Activated CD4-positive, alpha-beta T cell treated with anti-CD3 and anti-CD28 coated beads, Interleukin-2, amount 10 ng/mL, durations not matched to agents 24 days and 14 days (primary cell): ENCODE measurements around the gene NR2F1. TPM values are rescaled to one million over a fixed set of nuclear protein-coding genes. Genes with fewer than 3 reads are reported as not detected.

ENCODE experiments used
- DNase-seq: peaks from one replicate; pipeline ENCODE4 v3.0.0; 2022
- H3K27ac Mint-ChIP-seq: one replicate; pipeline ENCODE4 v1.8.0; 2022; ENCODE audit warnings: mild to moderate bottlenecking, mixed read lengths
- H3K27me3 Mint-ChIP-seq: one replicate; pipeline ENCODE4 v1.8.0; 2022; ENCODE audit warnings: mixed read lengths
- H3K36me3 Mint-ChIP-seq: one replicate; pipeline ENCODE4 v1.8.0; 2022; ENCODE audit warnings: low read depth, mild to moderate bottlenecking, mixed read lengths
- H3K4me1 Mint-ChIP-seq: one replicate; pipeline ENCODE4 v1.8.0; 2021; ENCODE audit warnings: mixed read lengths
- H3K4me3 Mint-ChIP-seq: one replicate; pipeline ENCODE4 v1.8.0; 2022; ENCODE audit warnings: mild to moderate bottlenecking, moderate library complexity, mixed read lengths
- H3K9me3 Mint-ChIP-seq: one replicate; pipeline ENCODE4 v1.8.0; 2021; ENCODE audit warnings: mixed read lengths
- intact Hi-C: fragments of 100-400 bp; cut with micrococcal nuclease; formaldehyde crosslinking; loops from one replicate; pipeline ENCODE4 v1.15.1; 2023
- total RNA-seq: library from RNA; stranded (reverse); gene quantifications from 2 replicates; pipeline ENCODE4 v1.2.3, GENCODE V29; 2022

The NR2F1 gene
- total RNA-seq, 1 donor from 2014 or later: not detected

- H3K27ac Mint-ChIP-seq: no peak overlapping the region
- peaks cover 18% of the 10 kb centered on the region for H3K4me1 Mint-ChIP-seq
- peaks cover 43% of the 10 kb centered on the region for H3K27me3 Mint-ChIP-seq
- H3K4me3 Mint-ChIP-seq: no peak overlapping the region
- H3K9me3 Mint-ChIP-seq: peaks cover 4% of the 10 kb centered on the region
- peaks cover 7% of the 10 kb centered on the region for H3K36me3 Mint-ChIP-seq
- no peak for DNase-seq
- intact Hi-C loops: loop anchor here (1.0 to 5.0 kb wide), 2 partner anchors 11 to 1269 kb away; no protein-coding TSS in a partner anchor
Observed at GRCh38 chr5:93583439-93583767, 381 bp downstream of the NR2F1 start.

GRCh38 chr5:93583768-93584595, 960 bp downstream of the NR2F1 start:
- Mint-ChIP-seq H3K27ac (no peak overlapping the region), H3K36me3 (peaks cover 12% of the 10 kb centered on the region), H3K27me3 (peaks cover 43% of the 10 kb centered on the region), H3K4me1 (peaks cover 22% of the 10 kb centered on the region), H3K4me3 (peak overlapping the region; percentile 17), H3K9me3 (peaks cover 9% of the 10 kb centered on the region)
- intact Hi-C loops: loop anchor here (1.0 to 5.0 kb wide), 2 partner anchors 12 to 1268 kb away; no protein-coding TSS in a partner anchor
- DNase-seq: peak; percentile 80

DNA sequence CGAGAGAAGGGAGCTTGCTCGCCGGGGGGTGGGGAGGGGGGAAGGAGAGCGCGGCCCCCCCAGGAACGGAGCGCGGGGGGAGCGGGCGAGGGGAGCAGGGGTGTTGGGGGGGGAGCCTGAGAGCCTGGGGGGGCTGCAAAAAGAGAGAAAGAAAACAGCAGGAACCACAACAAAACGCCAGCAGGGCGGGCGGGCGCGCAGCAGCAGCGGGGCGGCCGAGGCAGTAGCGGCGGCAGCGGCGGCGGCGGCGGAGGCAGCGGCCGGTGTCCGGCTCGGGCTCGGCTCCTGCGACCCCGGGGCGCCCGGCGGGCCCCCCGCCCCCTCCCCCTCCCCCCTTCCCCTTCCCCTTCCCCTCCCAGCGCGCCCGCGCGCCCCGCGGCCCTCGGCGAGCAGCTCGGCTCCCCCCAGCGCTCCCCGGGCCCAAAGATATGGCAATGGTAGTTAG, 1.6 kb downstream of the NR2F1 start:
- peaks cover 49% of the 10 kb centered on the region for H3K27me3 Mint-ChIP-seq
- no peak for DNase-seq
- peaks cover 10% of the 10 kb centered on the region for H3K9me3 Mint-ChIP-seq
- peaks cover 12% of the 10 kb centered on the region for H3K36me3 Mint-ChIP-seq
- peak overlapping the region; percentile 17 for H3K4me3 Mint-ChIP-seq
- no peak overlapping the region for H3K27ac Mint-ChIP-seq
- peaks cover 22% of the 10 kb centered on the region for H3K4me1 Mint-ChIP-seq
- intact Hi-C loops: loop anchor here (5.0 kb wide), 1 partner anchor 1268 kb away; no protein-coding TSS in a partner anchor

GRCh38 chr5:93585041-93585766, 2.2 kb downstream of the NR2F1 start:
- Mint-ChIP-seq H3K36me3 (peaks cover 12% of the 10 kb centered on the region), H3K4me3 (peak overlapping the region; percentile 76), H3K27ac (no peak overlapping the region), H3K9me3 (peaks cover 10% of the 10 kb centered on the region), H3K4me1 (peaks cover 21% of the 10 kb centered on the region), H3K27me3 (peaks cover 53% of the 10 kb centered on the region)
- no peak for DNase-seq
- intact Hi-C loops: no loop called here

- Mint-ChIP-seq H3K27me3 (peaks cover 52% of the 10 kb centered on the region), H3K36me3 (peaks cover 12% of the 10 kb centered on the region), H3K27ac (peak overlapping the region; percentile 68), H3K4me3 (peak overlapping the region; percentile 76), H3K4me1 (peaks cover 15% of the 10 kb centered on the region), H3K9me3 (peaks cover 10% of the 10 kb centered on the region)
- no peak for DNase-seq
- intact Hi-C loops: loop anchor here (2.0 kb wide), 1 partner anchor 17 kb away; no protein-coding TSS in a partner anchor
Observed at GRCh38 chr5:93585767-93586385, 2.9 kb downstream of the NR2F1 start.

GRCh38 chr5:93586736-93587596, 3.9 kb downstream of the NR2F1 start:
- DNase-seq: no peak
- H3K9me3 Mint-ChIP-seq: peaks cover 10% of the 10 kb centered on the region
- H3K4me3 Mint-ChIP-seq: no peak overlapping the region
- H3K4me1 Mint-ChIP-seq: peaks cover 14% of the 10 kb centered on the region
- intact Hi-C loops: loop anchor here (2.0 kb wide), 1 partner anchor 16 kb away; no protein-coding TSS in a partner anchor
- peaks cover 62% of the 10 kb centered on the region for H3K27me3 Mint-ChIP-seq
- H3K36me3 Mint-ChIP-seq: peaks cover 12% of the 10 kb centered on the region
- peak overlapping the region; percentile 71 for H3K27ac Mint-ChIP-seq

GRCh38 chr5:93587597-93588351, 4.8 kb downstream of the NR2F1 start:
- Mint-ChIP-seq H3K27me3 (peaks cover 68% of the 10 kb centered on the region), H3K4me1 (peaks cover 14% of the 10 kb centered on the region), H3K9me3 (peaks cover 10% of the 10 kb centered on the region), H3K36me3 (peaks cover 12% of the 10 kb centered on the region), H3K4me3 (no peak overlapping the region), H3K27ac (peak overlapping the region; percentile 71)
- intact Hi-C loops: loop anchor here (2.0 kb wide), 1 partner anchor 15 kb away; no protein-coding TSS in a partner anchor
- DNase-seq: no peak

DNA sequence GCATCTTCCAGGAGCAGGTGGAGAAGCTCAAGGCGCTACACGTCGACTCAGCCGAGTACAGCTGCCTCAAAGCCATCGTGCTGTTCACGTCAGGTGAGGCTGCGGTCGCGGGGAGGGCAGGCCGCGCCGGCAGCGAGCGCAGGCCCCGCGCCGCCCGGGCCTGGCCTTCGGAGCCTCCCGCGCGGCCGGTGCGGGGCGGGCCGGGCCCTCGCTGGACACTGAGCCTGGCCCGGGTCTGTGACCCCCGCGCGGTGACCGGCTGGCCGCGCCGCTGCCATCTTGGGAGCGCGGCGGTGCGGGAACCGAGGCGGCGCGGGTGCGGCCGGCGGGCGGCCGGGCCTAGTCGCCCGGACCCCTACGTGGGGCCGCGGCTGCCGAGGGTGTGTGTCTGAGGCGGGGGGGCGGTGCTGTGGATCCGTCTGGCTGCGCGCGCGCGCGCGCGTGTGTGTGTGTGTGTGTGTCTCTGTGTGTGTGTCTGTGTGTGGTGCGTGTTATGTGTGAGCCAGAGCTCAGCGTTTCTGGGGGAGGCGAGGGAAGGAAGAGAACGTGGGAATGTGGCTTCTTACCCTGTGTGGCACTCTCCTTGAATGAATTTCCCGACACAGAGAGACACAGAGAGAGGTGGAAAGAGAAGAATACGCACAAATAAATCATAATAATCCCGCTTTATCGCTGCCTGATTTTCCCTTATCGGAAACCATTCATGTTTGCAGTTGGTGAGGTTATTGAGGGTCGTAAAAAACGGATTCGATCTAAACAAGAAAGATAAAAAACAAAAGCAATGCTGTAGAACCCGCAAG, 5.5 kb downstream of the NR2F1 start:
- peaks cover 10% of the 10 kb centered on the region for H3K9me3 Mint-ChIP-seq

GRCh38 chr5:93589152-93589828, 6.3 kb downstream of the NR2F1 start:
- H3K27me3 Mint-ChIP-seq: peaks cover 81% of the 10 kb centered on the region
- DNase-seq: no peak
- intact Hi-C loops: no loop called here
- no peak overlapping the region for H3K4me3 Mint-ChIP-seq
- H3K4me1 Mint-ChIP-seq: peaks cover 11% of the 10 kb centered on the region
- peak overlapping the region; percentile 21 for H3K27ac Mint-ChIP-seq
- H3K36me3 Mint-ChIP-seq: peaks cover 12% of the 10 kb centered on the region
- H3K9me3 Mint-ChIP-seq: peaks cover 14% of the 10 kb centered on the region

More for the DNA sequence above, 5.5 kb downstream of the NR2F1 start:
- Mint-ChIP-seq H3K27ac (peak overlapping the region; percentile 80), H3K36me3 (peaks cover 12% of the 10 kb centered on the region), H3K4me3 (peak overlapping the region; percentile 45), H3K4me1 (peaks cover 13% of the 10 kb centered on the region), H3K27me3 (peaks cover 75% of the 10 kb centered on the region)
- intact Hi-C loops: no loop called here
- DNase-seq: no peak

DNA sequence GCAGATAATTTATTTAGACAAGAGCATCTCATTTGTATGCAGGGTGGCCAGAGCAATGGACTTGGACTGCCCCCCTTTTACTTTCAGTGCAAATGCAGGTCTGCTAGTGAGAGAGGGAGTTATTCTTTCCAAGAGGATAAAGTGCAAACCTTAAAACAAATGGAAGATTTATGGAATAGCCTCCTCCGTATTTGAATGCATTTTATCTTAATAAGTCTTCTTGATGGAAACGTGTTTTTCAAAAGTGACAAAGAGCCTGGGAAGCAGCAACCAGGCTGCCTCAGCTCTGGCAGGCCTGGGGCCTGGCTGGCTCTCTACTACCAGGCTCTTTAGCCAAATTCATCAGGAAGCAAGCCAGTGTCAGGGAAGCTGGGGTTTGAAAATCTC, 6.8 kb downstream of the NR2F1 start:
- no peak overlapping the region for H3K27ac Mint-ChIP-seq
- H3K4me3 Mint-ChIP-seq: no peak overlapping the region
- intact Hi-C loops: no loop called here

GRCh38 chr5:93590493-93590892, 7.5 kb downstream of the NR2F1 start:
- H3K4me1 Mint-ChIP-seq: peaks cover 11% of the 10 kb centered on the region
- intact Hi-C loops: no loop called here
- H3K36me3 Mint-ChIP-seq: peaks cover 12% of the 10 kb centered on the region
- no peak overlapping the region for H3K4me3 Mint-ChIP-seq
- no peak for DNase-seq
- H3K27ac Mint-ChIP-seq: no peak overlapping the region
- peaks cover 90% of the 10 kb centered on the region for H3K27me3 Mint-ChIP-seq
- peaks cover 14% of the 10 kb centered on the region for H3K9me3 Mint-ChIP-seq

More for the DNA sequence above, 6.8 kb downstream of the NR2F1 start:
- Mint-ChIP-seq H3K27me3 (peaks cover 87% of the 10 kb centered on the region), H3K36me3 (peaks cover 12% of the 10 kb centered on the region), H3K4me1 (peaks cover 11% of the 10 kb centered on the region), H3K9me3 (peaks cover 14% of the 10 kb centered on the region)
- DNase-seq: no peak
